HG03354 (cell line): ENCODE data around the gene LYRM4.

ENCODE experiments used
- ATAC-seq: cut with Tn5 transposase; IDR thresholded peaks from one replicate; pipeline ENCODE4 v1.9.1; 2021; ENCODE audit warnings: mild to moderate bottlenecking; ENCODE audit not compliant: unreplicated experiment, poor library complexity, severe bottlenecking

LYRM4 gene

GRCh38 chr6:5184218-5184617 is 76.5 kb downstream of the LYRM4 start:
- ATAC-seq = no peak

GRCh38 chr6:5181510-5182317 is 79.0 kb downstream of the LYRM4 start:
- no peak for ATAC-seq

GRCh38 chr6:5180636-5181035 is 80.1 kb downstream of the LYRM4 start:
- no peak for ATAC-seq

GRCh38 chr6:5179917-5180316 is 80.8 kb downstream of the LYRM4 start:
- ATAC-seq = no peak

- ATAC-seq = no peak
Observed at GRCh38 chr6:5178806-5179205, 81.9 kb downstream of the LYRM4 start.

GRCh38 chr6:5175635-5176034 is 85.1 kb downstream of the LYRM4 start:
- no peak for ATAC-seq

- ATAC-seq = peak; percentile 4
Observed at GRCh38 chr6:5174756-5175549, 85.8 kb downstream of the LYRM4 start.

GRCh38 chr6:5174244-5174643 is 86.5 kb downstream of the LYRM4 start:
- ATAC-seq = peak; percentile 95

- ATAC-seq = peak; percentile 38
Observed at GRCh38 chr6:5173810-5174209, 86.9 kb downstream of the LYRM4 start.

- no peak for ATAC-seq
Observed at GRCh38 chr6:5172897-5173474, 87.8 kb downstream of the LYRM4 start.

GRCh38 chr6:5172041-5172653 is 88.6 kb downstream of the LYRM4 start:
- no peak for ATAC-seq

- no peak for ATAC-seq
Observed at GRCh38 chr6:5167501-5167900, 93.2 kb downstream of the LYRM4 start.

GRCh38 chr6:5164092-5164491 is 96.7 kb downstream of the LYRM4 start:
- ATAC-seq = no peak

- no peak for ATAC-seq
Observed at GRCh38 chr6:5163247-5163646, 97.5 kb downstream of the LYRM4 start.

- no peak for ATAC-seq
Observed at GRCh38 chr6:5162355-5162754, 98.4 kb downstream of the LYRM4 start.

GRCh38 chr6:5160206-5160605 is 100.5 kb downstream of the LYRM4 start:
- ATAC-seq = no peak

- no peak for ATAC-seq
Observed at GRCh38 chr6:5159162-5159561, 101.6 kb downstream of the LYRM4 start.

- ATAC-seq = no peak
Observed at GRCh38 chr6:5158180-5158579, 102.6 kb downstream of the LYRM4 start.

GRCh38 chr6:5157621-5158138 is 103.1 kb downstream of the LYRM4 start:
- ATAC-seq = no peak

- no peak for ATAC-seq
Observed at GRCh38 chr6:5156627-5157026, 104.1 kb downstream of the LYRM4 start.
